Neural cell (in vitro differentiated cells): ENCODE measurements around the gene REV3L. TPM values are rescaled to one million over a fixed set of nuclear protein-coding genes. Genes with fewer than 3 reads are reported as not detected.

ENCODE experiments used
- H2AFZ ChIP-seq: fragments of 200-600, 300-800 bp; sonication (generic), shearing (Covaris generic); 2 replicates; pipeline ENCODE4 v1.6.0; 2014; ENCODE audit warnings: low read depth, mild to moderate bottlenecking, antibody characterized with exemption, low read length, moderate library complexity
- H3F3A ChIP-seq: fragments of 200-600 bp; shearing (Covaris generic); 2 replicates; pipeline ENCODE4 v1.6.1; 2016; ENCODE audit warnings: mild to moderate bottlenecking, moderate library complexity, mixed read lengths, antibody characterized with exemption, low read length; ENCODE audit not compliant: insufficient read depth, poor library complexity, severe bottlenecking
- H3K27ac ChIP-seq: fragments of 200-600, 300-800 bp; sonication (generic), shearing (Covaris generic); 2 replicates; pipeline ENCODE4 v1.5.1; 2014; ENCODE audit warnings: mild to moderate bottlenecking, low read length, moderate library complexity
- H3K27me3 ChIP-seq: fragments of 300-800, 200-600 bp; sonication (generic), shearing (Covaris generic); 2 replicates; pipeline ENCODE4 v1.6.0; 2014; ENCODE audit warnings: mild to moderate bottlenecking, low read depth, low read length, moderate library complexity; ENCODE audit not compliant: insufficient read depth
- H3K36me3 ChIP-seq: fragments of 300-800, 200-600 bp; sonication (generic), shearing (Covaris generic); 2 replicates; pipeline ENCODE4 v1.5.1; 2014; ENCODE audit warnings: mild to moderate bottlenecking, antibody characterized with exemption, low read length, moderate library complexity; ENCODE audit not compliant: insufficient read depth
- H3K4me2 ChIP-seq: fragments of 300-800, 200-600 bp; sonication (generic), shearing (Covaris generic); 2 replicates; pipeline ENCODE4 v1.6.0; 2014; ENCODE audit warnings: mild to moderate bottlenecking, low read length
- H3K4me3 ChIP-seq: fragments of 300-800, 200-600 bp; sonication (generic), shearing (Covaris generic); 2 replicates; pipeline ENCODE4 v1.5.1; 2014; ENCODE audit warnings: mild to moderate bottlenecking, low read length, moderate library complexity
- H3K79me2 ChIP-seq: fragments of 200-600 bp; shearing (Covaris generic); replicated peaks from 2 replicates; pipeline ENCODE4 v1.6.0; 2014; ENCODE audit warnings: mild to moderate bottlenecking, low read length, moderate library complexity; ENCODE audit not compliant: insufficient read depth
- H3K9ac ChIP-seq: fragments of 300-800, 200-600 bp; sonication (generic), shearing (Covaris generic); 2 replicates; pipeline ENCODE4 v1.6.1; 2016; ENCODE audit warnings: mild to moderate bottlenecking, low read length, mixed read lengths
- H3K9me2 ChIP-seq: fragments of 200-600 bp; shearing (Covaris generic); 2 replicates; pipeline ENCODE4 v1.6.1; 2016; ENCODE audit warnings: mild to moderate bottlenecking, low read length, mixed read lengths; ENCODE audit not compliant: insufficient read depth
- H3K9me3 ChIP-seq: fragments of 200-600, 300-800 bp; sonication (generic), shearing (Covaris generic); 2 replicates; pipeline ENCODE4 v1.6.1; 2016; ENCODE audit warnings: mild to moderate bottlenecking, mixed run types, low read length, moderate library complexity, mixed read lengths
- H4K20me1 ChIP-seq: fragments of 200-600 bp; shearing (Covaris generic); 2 replicates; pipeline ENCODE4 v1.6.1; 2016; ENCODE audit warnings: mild to moderate bottlenecking, mixed run types; ENCODE audit not compliant: insufficient read depth
- CTCF ChIP-seq: fragments of 450-650 bp; IDR thresholded peaks from 2 replicates; pipeline ENCODE4 v1.5.1; 2014; ENCODE audit warnings: antibody characterized with exemption, mild to moderate bottlenecking, moderate library complexity; ENCODE audit not compliant: poor library complexity, severe bottlenecking
- EP300 ChIP-seq: fragments of 450-650 bp; conservative IDR thresholded peaks from 2 replicates; pipeline ENCODE4 v1.6.1; 2014; ENCODE audit warnings: antibody characterized with exemption, mild to moderate bottlenecking, moderate library complexity; ENCODE audit not compliant: poor library complexity, severe bottlenecking
- EZH2 ChIP-seq: fragments of 200-600, 300-800 bp; shearing (Covaris generic), sonication (generic); IDR thresholded peaks from 2 replicates; pipeline ENCODE4 v1.6.1; 2014; ENCODE audit warnings: antibody characterized with exemption, low read length, borderline replicate concordance, mild to moderate bottlenecking; ENCODE audit not compliant: insufficient read depth, poor library complexity, severe bottlenecking
- MXI1 ChIP-seq: fragments of 450-650 bp; conservative IDR thresholded peaks from 2 replicates; pipeline ENCODE4 v1.6.1; 2014; ENCODE audit warnings: antibody characterized with exemption, mild to moderate bottlenecking; ENCODE audit not compliant: poor library complexity, severe bottlenecking
- POLR2AphosphoS5 ChIP-seq: IDR thresholded peaks from 2 replicates; pipeline ENCODE4 v1.6.1; 2012
- RAD21 ChIP-seq: fragments of 450-650 bp; conservative IDR thresholded peaks from 2 replicates; pipeline ENCODE4 v1.6.1; 2014; ENCODE audit warnings: antibody characterized with exemption, mild to moderate bottlenecking, moderate library complexity
- REST ChIP-seq: IDR thresholded peaks from 2 replicates; pipeline ENCODE4 v1.6.1; 2012; ENCODE audit warnings: borderline replicate concordance
- SMC3 ChIP-seq: fragments of 450-650 bp; conservative IDR thresholded peaks from 2 replicates; pipeline ENCODE4 v1.6.1; 2014; ENCODE audit warnings: antibody characterized with exemption, mild to moderate bottlenecking, moderate library complexity; ENCODE audit not compliant: poor library complexity
- TAF1 ChIP-seq: IDR thresholded peaks from 2 replicates; pipeline ENCODE4 v1.6.1; 2012; ENCODE audit warnings: low read depth
- polyA plus RNA-seq: library from polyadenylated mRNA; depleted of rRNA; stranded (reverse); fragments of >200 nt; gene quantifications from 2 replicates; pipeline ENCODE4 v1.2.3, GENCODE V29; 2014

The REV3L gene
- polyA plus RNA-seq, 1 donor from 2014 or later, result 60.2 TPM

- Histone ChIP-seq H3K9me2 (no peaks in the 10 kb centered on the region), H3K4me2 (no peak overlapping the region), H3K27me3 (no peaks in the 10 kb centered on the region), H2AFZ (no peak overlapping the region), H3K9me3 (no peaks in the 10 kb centered on the region), H3K79me2 (no peaks in the 10 kb centered on the region), H4K20me1 (no peaks in the 10 kb centered on the region), H3K36me3 (no peaks in the 10 kb centered on the region), H3F3A (no peaks in the 10 kb centered on the region), H3K27ac (no peak overlapping the region), H3K4me3 (no peak overlapping the region), H3K9ac (no peak overlapping the region)
- TF ChIP-seq EZH2, result no peak
- no peak for TF ChIP-seq SMC3
- no peak for TF ChIP-seq TAF1
- TF ChIP-seq EP300, result no peak
- no peak for TF ChIP-seq MXI1
- TF ChIP-seq CTCF, result no peak
- no peak for TF ChIP-seq RAD21
- TF ChIP-seq REST, result no peak
- TF ChIP-seq POLR2AphosphoS5, result no peak
Measured at GRCh38 chr6:111297776-111298175, 185.2 kb downstream of the REV3L start.

- Histone ChIP-seq H3K4me2 (no peak overlapping the region), H3K36me3 (no peaks in the 10 kb centered on the region), H3K9me3 (no peaks in the 10 kb centered on the region), H3K27ac (no peak overlapping the region), H4K20me1 (no peaks in the 10 kb centered on the region), H3K4me3 (no peak overlapping the region), H3K9ac (no peak overlapping the region), H3F3A (no peaks in the 10 kb centered on the region), H3K9me2 (no peaks in the 10 kb centered on the region), H3K27me3 (no peaks in the 10 kb centered on the region), H2AFZ (no peak overlapping the region), H3K79me2 (no peaks in the 10 kb centered on the region)
- no peak for TF ChIP-seq CTCF
- TF ChIP-seq EP300, result no peak
- no peak for TF ChIP-seq TAF1
- no peak for TF ChIP-seq SMC3
- TF ChIP-seq REST, result no peak
- TF ChIP-seq EZH2, result no peak
- TF ChIP-seq RAD21, result no peak
- no peak for TF ChIP-seq MXI1
- TF ChIP-seq POLR2AphosphoS5, result no peak
Measured at GRCh38 chr6:111294374-111294967, 188.5 kb downstream of the REV3L start.
